ENCODE results near the gene IFIT2.

IFIT2 gene

DNA sequence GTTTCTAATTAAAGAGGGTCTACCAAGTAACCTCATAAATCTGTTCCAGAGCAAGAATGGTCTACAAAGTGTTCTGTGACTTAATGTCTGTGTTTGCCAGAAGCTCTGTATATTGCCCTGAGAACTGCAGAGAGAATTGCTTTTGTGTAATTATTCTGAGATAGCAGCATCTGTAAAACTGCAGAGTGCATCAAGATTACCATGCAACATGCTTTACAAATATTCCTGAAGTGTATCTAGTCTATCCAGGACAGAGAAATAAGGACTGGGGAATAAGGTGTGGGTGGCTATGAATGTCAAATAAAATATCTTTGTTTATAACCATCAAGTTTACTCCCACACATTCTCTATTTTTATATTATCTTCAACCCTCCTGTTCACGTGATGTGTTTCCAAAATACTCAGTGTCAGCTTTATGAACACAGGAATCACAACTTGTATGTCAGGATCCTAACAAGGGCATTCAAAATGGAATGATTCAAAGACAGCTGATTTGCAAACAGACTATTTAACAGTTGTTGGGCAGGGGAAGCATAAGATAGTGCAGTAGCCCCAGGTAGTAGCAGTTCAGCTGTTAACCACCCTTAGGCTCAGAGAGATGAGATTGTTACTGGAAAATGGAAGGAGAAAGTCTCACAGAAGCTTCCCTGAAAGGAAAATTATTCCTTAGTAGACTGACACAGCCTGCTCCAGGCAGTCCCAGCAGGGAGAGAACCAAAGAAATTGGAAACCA, 35.0 kb upstream of the IFIT2 start:
- H3K4me3 ChIP-seq (ENCODE audit: low read depth, low read length) = no peak overlapping the region
- DNase-seq (ENCODE audit: low read depth) = no peak
- TF ChIP-seq, protein P1, sequence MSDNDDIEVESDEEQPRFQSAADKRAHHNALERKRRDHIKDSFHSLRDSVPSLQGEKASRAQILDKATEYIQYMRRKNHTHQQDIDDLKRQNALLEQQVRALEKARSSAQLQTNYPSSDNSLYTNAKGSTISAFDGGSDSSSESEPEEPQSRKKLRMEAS (IDR thresholded peaks at IDR 0.05; ENCODE audit: low read depth, low read length) = no peak
- TF ChIP-seq, protein P2, sequence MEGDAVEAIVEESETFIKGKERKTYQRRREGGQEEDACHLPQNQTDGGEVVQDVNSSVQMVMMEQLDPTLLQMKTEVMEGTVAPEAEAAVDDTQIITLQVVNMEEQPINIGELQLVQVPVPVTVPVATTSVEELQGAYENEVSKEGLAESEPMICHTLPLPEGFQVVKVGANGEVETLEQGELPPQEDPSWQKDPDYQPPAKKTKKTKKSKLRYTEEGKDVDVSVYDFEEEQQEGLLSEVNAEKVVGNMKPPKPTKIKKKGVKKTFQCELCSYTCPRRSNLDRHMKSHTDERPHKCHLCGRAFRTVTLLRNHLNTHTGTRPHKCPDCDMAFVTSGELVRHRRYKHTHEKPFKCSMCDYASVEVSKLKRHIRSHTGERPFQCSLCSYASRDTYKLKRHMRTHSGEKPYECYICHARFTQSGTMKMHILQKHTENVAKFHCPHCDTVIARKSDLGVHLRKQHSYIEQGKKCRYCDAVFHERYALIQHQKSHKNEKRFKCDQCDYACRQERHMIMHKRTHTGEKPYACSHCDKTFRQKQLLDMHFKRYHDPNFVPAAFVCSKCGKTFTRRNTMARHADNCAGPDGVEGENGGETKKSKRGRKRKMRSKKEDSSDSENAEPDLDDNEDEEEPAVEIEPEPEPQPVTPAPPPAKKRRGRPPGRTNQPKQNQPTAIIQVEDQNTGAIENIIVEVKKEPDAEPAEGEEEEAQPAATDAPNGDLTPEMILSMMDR (IDR thresholded peaks at IDR 0.05; ENCODE audit: low read depth, low read length) = no peak
- TF ChIP-seq MYC (IDR thresholded peaks at IDR 0.05; ENCODE audit: low read depth, low read length) = no peak

DNA sequence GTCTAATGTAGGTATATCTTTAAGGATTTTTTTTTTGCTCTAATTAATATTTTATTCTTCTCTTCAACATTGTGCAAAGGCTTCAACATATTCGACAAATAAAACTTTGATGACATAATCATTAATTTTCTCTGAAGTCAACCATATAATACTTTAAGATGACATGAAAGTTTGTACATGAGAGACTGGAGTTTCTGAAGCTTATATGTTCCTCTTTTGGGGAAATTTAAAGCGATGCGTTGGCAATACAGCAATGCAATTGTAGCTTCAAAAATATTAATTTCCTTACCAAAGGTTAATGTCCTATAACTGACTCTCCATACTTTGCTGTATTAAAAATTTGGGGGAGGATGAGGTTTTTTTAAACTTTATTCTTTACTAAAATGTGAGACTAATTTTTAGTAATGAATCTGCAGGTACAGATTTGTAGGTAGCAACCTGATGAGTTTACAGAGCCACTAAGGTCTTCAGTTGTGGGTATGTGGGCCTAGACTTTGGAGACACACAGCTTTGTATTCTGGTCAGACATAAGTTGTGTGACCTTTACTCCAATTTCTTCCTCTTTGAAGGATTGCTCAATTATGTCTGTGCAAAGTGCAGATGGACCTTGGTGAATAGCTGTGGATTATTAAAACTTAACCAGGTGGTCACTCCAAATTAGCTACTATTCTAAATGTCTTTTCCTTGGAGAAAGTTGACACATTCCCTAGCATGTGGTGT, 32.3 kb upstream of the IFIT2 start:
- no peak overlapping the region for H3K4me3 ChIP-seq (ENCODE audit: low read depth, low read length)
- TF ChIP-seq POLR2A (IDR thresholded peaks at IDR 0.05; ENCODE audit: extremely low read depth, insufficient read length) (no peak), MYC (IDR thresholded peaks at IDR 0.05; ENCODE audit: low read depth, low read length) (no peak)
- TF ChIP-seq, protein P2 (IDR thresholded peaks at IDR 0.05; ENCODE audit: low read depth, low read length) = no peak
- TF ChIP-seq, protein P1 (IDR thresholded peaks at IDR 0.05; ENCODE audit: low read depth, low read length) = no peak
- DNase-seq (ENCODE audit: low read depth) = no peak

DNA sequence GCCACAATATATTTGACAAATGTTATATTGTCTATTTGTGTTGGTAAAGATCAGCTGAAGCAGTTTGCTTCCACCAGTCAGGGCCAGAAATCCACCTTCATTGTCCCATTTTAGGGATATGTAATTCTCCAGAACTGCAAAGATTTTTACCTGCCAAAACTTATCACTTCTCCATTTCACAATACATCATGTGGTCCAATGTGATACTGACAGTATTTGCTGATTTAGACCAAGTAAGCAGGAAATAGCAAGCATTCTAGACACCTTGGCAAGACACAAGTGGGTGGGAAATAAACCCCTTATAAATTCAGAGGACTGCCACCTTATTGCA, 31.7 kb upstream of the IFIT2 start:
- TF ChIP-seq, protein P2 (IDR thresholded peaks at IDR 0.05; ENCODE audit: low read depth, low read length) = no peak
- TF ChIP-seq MYC (IDR thresholded peaks at IDR 0.05; ENCODE audit: low read depth, low read length) (no peak), POLR2A (IDR thresholded peaks at IDR 0.05; ENCODE audit: extremely low read depth, insufficient read length) (no peak)
- TF ChIP-seq, protein P1 (IDR thresholded peaks at IDR 0.05; ENCODE audit: low read depth, low read length) = no peak
- no peak overlapping the region for H3K4me3 ChIP-seq (ENCODE audit: low read depth, low read length)
- DNase-seq (ENCODE audit: low read depth) = no peak

DNA sequence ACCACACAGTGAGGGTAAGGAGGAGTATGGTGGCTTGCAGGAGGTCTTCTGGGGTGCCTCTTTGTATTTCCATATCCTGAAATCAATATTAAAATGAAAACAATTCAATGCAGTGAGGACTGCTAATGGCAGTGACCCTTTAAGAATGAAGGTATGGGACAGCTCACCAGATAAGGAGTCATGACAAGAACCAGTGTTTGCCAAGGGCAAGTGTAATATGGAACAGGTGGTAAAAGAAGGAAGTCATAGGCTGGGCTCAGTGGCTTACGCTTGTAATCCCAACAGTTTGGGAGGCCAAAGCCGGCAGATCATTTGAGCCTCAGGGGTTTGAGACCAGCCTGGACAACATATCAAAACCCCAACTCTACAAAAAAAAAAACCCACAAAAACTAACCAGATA, 30.3 kb upstream of the IFIT2 start:
- TF ChIP-seq POLR2A (IDR thresholded peaks at IDR 0.05; ENCODE audit: extremely low read depth, insufficient read length) = no peak
- TF ChIP-seq, protein P2 (IDR thresholded peaks at IDR 0.05; ENCODE audit: low read depth, low read length) = no peak
- TF ChIP-seq, protein P1 (IDR thresholded peaks at IDR 0.05; ENCODE audit: low read depth, low read length) = no peak
- no peak for TF ChIP-seq MYC (IDR thresholded peaks at IDR 0.05; ENCODE audit: low read depth, low read length)
- DNase-seq (ENCODE audit: low read depth) = no peak
- H3K4me3 ChIP-seq (ENCODE audit: low read depth, low read length) = no peak overlapping the region

DNA sequence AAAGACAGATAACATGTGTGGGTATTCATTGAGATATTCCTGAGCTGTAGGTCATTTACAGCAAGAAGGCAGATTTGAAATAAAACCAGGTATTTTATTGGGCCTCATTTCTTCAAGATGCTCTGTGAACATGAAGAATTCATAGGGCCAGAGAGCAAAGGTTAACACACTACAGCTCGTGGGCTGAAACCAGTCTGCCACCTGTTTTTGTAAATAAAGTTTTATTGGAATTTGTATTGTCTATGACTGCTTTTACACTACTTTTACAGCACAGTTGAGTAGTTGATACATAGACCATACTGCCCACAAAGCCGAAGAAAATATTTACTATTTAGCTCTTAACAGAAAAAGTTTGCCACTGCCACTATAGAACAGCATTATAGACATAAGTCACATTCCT, 28.2 kb upstream of the IFIT2 start:
- TF ChIP-seq MYC (IDR thresholded peaks at IDR 0.05; ENCODE audit: low read depth, low read length) = no peak
- no peak for TF ChIP-seq POLR2A (IDR thresholded peaks at IDR 0.05; ENCODE audit: extremely low read depth, insufficient read length)
- TF ChIP-seq, protein P2 (IDR thresholded peaks at IDR 0.05; ENCODE audit: low read depth, low read length) = no peak
- TF ChIP-seq, protein P1 (IDR thresholded peaks at IDR 0.05; ENCODE audit: low read depth, low read length) = no peak
- H3K4me3 ChIP-seq (ENCODE audit: low read depth, low read length) = no peak overlapping the region
- no peak for DNase-seq (ENCODE audit: low read depth)

Measured in NB4 (cell line).